SK-N-SH treated with all-trans-retinoic acid at 6 μM for 48 hours (cell line): ENCODE results near the gene INTU.

Experiments used
- ATAC-seq: fragments of 200-7000 bp; cut with Tn5 transposase; 3 replicates; pipeline ENCODE4 v1.9.1; 2020; ENCODE audit warnings: mild to moderate bottlenecking, moderate library complexity
- ARNTL ChIP-seq: fragments of 450-650 bp; formaldehyde crosslinking; IDR thresholded peaks from 2 replicates; pipeline ENCODE4 v1.5.0; 2020; ENCODE audit warnings: low read depth, mild to moderate bottlenecking, moderate library complexity, borderline replicate concordance
- BACH2 ChIP-seq: fragments of 250-450 bp; sonication (Bioruptor Pico); IDR thresholded peaks from 2 replicates; pipeline ENCODE4 v1.9.0; 2021; ENCODE audit warnings: mild to moderate bottlenecking, borderline replicate concordance
- CREB5 ChIP-seq: fragments of 250-450 bp; sonication (Bioruptor Pico); IDR thresholded peaks from 2 replicates; pipeline ENCODE4 v1.5.1; 2020; ENCODE audit warnings: low read depth, mild to moderate bottlenecking, moderate library complexity
- CSDC2 ChIP-seq: fragments of 250-450 bp; sonication (Bioruptor Pico); IDR thresholded peaks from 2 replicates; pipeline ENCODE4 v1.5.0; 2020; ENCODE audit warnings: mild to moderate bottlenecking, moderate library complexity
- CSRNP3 ChIP-seq: fragments of 250-450 bp; sonication (Bioruptor Pico); IDR thresholded peaks from 2 replicates; pipeline ENCODE4 v1.5.1; 2021; ENCODE audit warnings: mild to moderate bottlenecking, moderate library complexity
- ESRRG ChIP-seq: fragments of 250-450 bp; sonication (Bioruptor Pico); IDR thresholded peaks from 2 replicates; pipeline ENCODE4 v1.6.1; 2021; ENCODE audit warnings: mild to moderate bottlenecking
- GLIS3 ChIP-seq: fragments of 250-450 bp; sonication (Bioruptor Pico); IDR thresholded peaks from 2 replicates; pipeline ENCODE4 v1.5.0; 2020; ENCODE audit warnings: mild to moderate bottlenecking, moderate library complexity
- ISL1 ChIP-seq: fragments of 250-450 bp; sonication (Bioruptor Pico); IDR thresholded peaks from 2 replicates; pipeline ENCODE4 v2.1.2; 2022; ENCODE audit warnings: mild to moderate bottlenecking, moderate library complexity
- OSR1 ChIP-seq: fragments of 250-450 bp; sonication (Bioruptor Pico); IDR thresholded peaks from 2 replicates; pipeline ENCODE4 v1.8.0; 2022; ENCODE audit warnings: moderate library complexity, mild to moderate bottlenecking, inconsistent platforms
- PATZ1 ChIP-seq: fragments of 250-450 bp; sonication (Bioruptor Pico); IDR thresholded peaks from 2 replicates; pipeline ENCODE4 v1.8.0; 2020; ENCODE audit warnings: mild to moderate bottlenecking, moderate library complexity, borderline replicate concordance
- POU6F1 ChIP-seq: fragments of 250-450 bp; sonication (Bioruptor Pico); IDR thresholded peaks from 2 replicates; pipeline ENCODE4 v1.8.0; 2021; ENCODE audit warnings: low read depth, mild to moderate bottlenecking, moderate library complexity, borderline replicate concordance
- PPARA ChIP-seq: fragments of 250-450 bp; sonication (Bioruptor Pico); IDR thresholded peaks from 2 replicates; pipeline ENCODE4 v1.5.0; 2020; ENCODE audit warnings: mild to moderate bottlenecking, borderline replicate concordance
- RARB ChIP-seq: fragments of 250-450 bp; sonication (Bioruptor Pico); IDR thresholded peaks from 2 replicates; pipeline ENCODE4 v1.8.0; 2021; ENCODE audit warnings: mild to moderate bottlenecking, moderate library complexity
- SNAI2 ChIP-seq: fragments of 250-450 bp; sonication (Bioruptor Pico); IDR thresholded peaks from 2 replicates; pipeline ENCODE4 v1.5.0; 2020; ENCODE audit warnings: mild to moderate bottlenecking, moderate library complexity
- TCF4 ChIP-seq: fragments of 250-450 bp; sonication (Bioruptor Pico); IDR thresholded peaks from 2 replicates; pipeline ENCODE4 v1.8.0; 2021; ENCODE audit warnings: mild to moderate bottlenecking, moderate library complexity, borderline replicate concordance
- TOX ChIP-seq: fragments of 250-450 bp; sonication (Bioruptor Pico); IDR thresholded peaks from 2 replicates; pipeline ENCODE4 v1.8.0; 2021; ENCODE audit warnings: mild to moderate bottlenecking, moderate library complexity, borderline replicate concordance
- TSHZ2 ChIP-seq: fragments of 250-450 bp; sonication (Bioruptor Pico); IDR thresholded peaks from 2 replicates; pipeline ENCODE4 v1.5.0; 2020; ENCODE audit warnings: mild to moderate bottlenecking, moderate library complexity
- ZC3H10 ChIP-seq: fragments of 250-450 bp; sonication (Bioruptor Pico); IDR thresholded peaks from 2 replicates; pipeline ENCODE4 v1.5.1; 2021; ENCODE audit warnings: mild to moderate bottlenecking, moderate library complexity
- ZFP3 ChIP-seq: fragments of 250-450 bp; sonication (Bioruptor Pico); IDR thresholded peaks from 2 replicates; pipeline ENCODE4 v1.5.0; 2020; ENCODE audit warnings: mild to moderate bottlenecking, moderate library complexity
- ZNF565 ChIP-seq: fragments of 450-650 bp; formaldehyde crosslinking; conservative IDR thresholded peaks from 2 replicates; pipeline ENCODE4 v1.5.0; 2020; ENCODE audit warnings: low read depth, mild to moderate bottlenecking, moderate library complexity
- ZNF70 ChIP-seq: fragments of 450-650 bp; formaldehyde crosslinking; IDR thresholded peaks from 2 replicates; pipeline ENCODE4 v1.5.0; 2020; ENCODE audit warnings: mild to moderate bottlenecking, moderate library complexity
- ZNF8 ChIP-seq: fragments of 450-650 bp; formaldehyde crosslinking; IDR thresholded peaks from 2 replicates; pipeline ENCODE4 v1.5.0; 2020; ENCODE audit warnings: mild to moderate bottlenecking, moderate library complexity

Gene INTU

GRCh38 chr4:127741247-127741646, 108.5 kb downstream of the INTU start:
- ATAC-seq = no peak
- TF ChIP-seq ZNF565 (CRISPR knock-in tag) = no peak
- no peak for TF ChIP-seq SNAI2 (CRISPR knock-in tag)
- no peak for TF ChIP-seq TSHZ2 (CRISPR knock-in tag)
- no peak for TF ChIP-seq RARB
- no peak for TF ChIP-seq CREB5 (CRISPR knock-in tag)
- no peak for TF ChIP-seq CSDC2 (CRISPR knock-in tag)
- no peak for TF ChIP-seq ZNF70
- no peak for TF ChIP-seq ZNF8 (CRISPR knock-in tag)
- TF ChIP-seq GLIS3 (CRISPR knock-in tag) = no peak
- no peak for TF ChIP-seq TOX (CRISPR knock-in tag)
- TF ChIP-seq PATZ1 (CRISPR knock-in tag) = no peak
- TF ChIP-seq ARNTL (CRISPR knock-in tag) = no peak
- no peak for TF ChIP-seq OSR1 (CRISPR knock-in tag)
- TF ChIP-seq ZC3H10 (CRISPR knock-in tag) = no peak
- TF ChIP-seq TCF4 (CRISPR knock-in tag) = no peak

- TF ChIP-seq RARB (no peak), GLIS3 (CRISPR knock-in tag) (no peak), BACH2 (CRISPR knock-in tag) (no peak), ZFP3 (CRISPR knock-in tag) (no peak)
- no peak for ATAC-seq
These were observed 115.1 kb downstream of the INTU start for GRCh38 chr4:127747883-127748282.

- TF ChIP-seq GLIS3 (CRISPR knock-in tag) (no peak), BACH2 (CRISPR knock-in tag) (no peak), CREB5 (CRISPR knock-in tag) (no peak), OSR1 (CRISPR knock-in tag) (no peak), SNAI2 (CRISPR knock-in tag) (no peak)
- TF ChIP-seq, all 23 proteins: peak for 0
- ATAC-seq = no peak
These were observed 116.2 kb downstream of the INTU start for GRCh38 chr4:127748957-127749356.

GRCh38 chr4:127756906-127757305, 124.1 kb downstream of the INTU start:
- no peak for ATAC-seq
- TF ChIP-seq ESRRG (no peak), PATZ1 (CRISPR knock-in tag) (no peak), CSRNP3 (CRISPR knock-in tag) (no peak), ARNTL (CRISPR knock-in tag) (no peak), OSR1 (CRISPR knock-in tag) (no peak), CSDC2 (CRISPR knock-in tag) (no peak), PPARA (CRISPR knock-in tag) (no peak), RARB (no peak), ZFP3 (CRISPR knock-in tag) (no peak), SNAI2 (CRISPR knock-in tag) (no peak), ISL1 (CRISPR knock-in tag) (no peak), TCF4 (CRISPR knock-in tag) (no peak), POU6F1 (CRISPR knock-in tag) (no peak), ZNF70 (no peak), CREB5 (CRISPR knock-in tag) (no peak)
